NCI-H82 (cell line): ENCODE data around the gene PDE11A.

ENCODE experiments used
- DNase-seq: peaks from one replicate; lab custom pipeline; 2025; lab: John Stamatoyannopoulos, UW

Gene PDE11A

GRCh38 chr2:177598326-177599138 is 474.0 kb downstream of the PDE11A start:
- DNase-seq: peak; percentile 75

GRCh38 chr2:177597759-177598158 is 474.8 kb downstream of the PDE11A start:
- DNase-seq: peak; percentile 68

- no peak for DNase-seq
These were observed 475.7 kb downstream of the PDE11A start for GRCh38 chr2:177596866-177597265.

- DNase-seq: no peak
These were observed 477.3 kb downstream of the PDE11A start for GRCh38 chr2:177595126-177595845.

- no peak for DNase-seq
These were observed 479.2 kb downstream of the PDE11A start for GRCh38 chr2:177593402-177593801.

GRCh38 chr2:177592945-177593344 is 479.6 kb downstream of the PDE11A start:
- no peak for DNase-seq

GRCh38 chr2:177592397-177592796 is 480.2 kb downstream of the PDE11A start:
- DNase-seq: no peak

GRCh38 chr2:177589186-177589585 is 483.4 kb downstream of the PDE11A start:
- DNase-seq: no peak

- no peak for DNase-seq
These were observed 483.9 kb downstream of the PDE11A start for GRCh38 chr2:177588671-177589070.

- DNase-seq: no peak
These were observed 485.2 kb downstream of the PDE11A start for GRCh38 chr2:177587371-177587770.

- peak; percentile 44 for DNase-seq
These were observed 486.4 kb downstream of the PDE11A start for GRCh38 chr2:177586154-177586553.

GRCh38 chr2:177585234-177585863 is 487.2 kb downstream of the PDE11A start:
- DNase-seq: peak; percentile 64

GRCh38 chr2:177584030-177584692 is 488.4 kb downstream of the PDE11A start:
- DNase-seq: peak; percentile 94

GRCh38 chr2:177582000-177582399 is 490.6 kb downstream of the PDE11A start:
- no peak for DNase-seq

- DNase-seq: no peak
These were observed 493.0 kb downstream of the PDE11A start for GRCh38 chr2:177579486-177580036.

- DNase-seq: no peak
These were observed 494.1 kb downstream of the PDE11A start for GRCh38 chr2:177578454-177578853.

GRCh38 chr2:177577075-177577474 is 495.5 kb downstream of the PDE11A start:
- no peak for DNase-seq

- DNase-seq: no peak
These were observed 497.2 kb downstream of the PDE11A start for GRCh38 chr2:177575358-177575757.

- DNase-seq: no peak
These were observed 498.2 kb downstream of the PDE11A start for GRCh38 chr2:177574356-177574755.
